Measurements from ENCODE around the gene ATP2B3.

Gene ATP2B3

DNA sequence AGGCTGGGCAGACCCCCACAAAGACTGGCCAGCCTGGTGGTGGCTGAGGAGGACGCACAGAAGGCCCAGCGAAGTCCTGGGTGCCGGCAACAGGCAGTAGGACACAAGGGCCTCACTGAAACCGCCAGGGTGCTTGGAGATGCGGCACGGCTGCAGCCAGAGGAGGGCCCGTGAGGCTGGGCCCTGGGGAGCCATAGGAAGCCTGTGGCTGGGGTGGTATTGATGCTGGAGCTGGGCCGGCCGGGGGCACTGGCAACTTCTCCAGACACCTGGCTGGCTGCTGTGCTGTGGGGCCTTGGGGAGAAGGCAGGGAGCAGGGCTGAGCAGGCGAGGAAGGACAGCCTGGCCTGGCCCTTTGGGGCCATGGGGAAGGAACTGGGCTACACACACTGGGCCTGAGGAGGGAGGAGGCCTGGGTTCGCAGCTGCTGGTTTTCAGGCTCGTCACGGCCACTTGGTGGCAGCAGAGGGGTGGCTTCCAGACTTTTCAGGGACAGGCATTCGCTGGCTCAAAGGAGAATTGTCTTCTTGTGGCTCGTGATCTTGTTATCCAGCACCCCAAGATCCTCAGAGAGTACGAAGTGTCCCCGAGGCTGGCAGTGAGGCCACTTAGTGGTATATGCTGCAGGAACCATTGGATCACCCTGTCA is 37.2 kb downstream of the ATP2B3 start:
- TF ChIP-seq RAD21 (IDR thresholded peaks at IDR 0.05; ENCODE audit: low read depth): peak; percentile 69
- no peak for TF ChIP-seq REST (IDR thresholded peaks at IDR 0.05; ENCODE audit: low read depth)

GRCh38 chrX:153556767-153557166 is 39.3 kb downstream of the ATP2B3 start:
- TF ChIP-seq ZBTB7A (IDR thresholded peaks at IDR 0.05; ENCODE audit: low read depth): no peak

- TF ChIP-seq RAD21 (IDR thresholded peaks at IDR 0.05; ENCODE audit: low read depth) (no peak), FOXM1 (IDR thresholded peaks at IDR 0.05; ENCODE audit: borderline replicate concordance, low read depth) (no peak), USF1 (IDR thresholded peaks at IDR 0.05) (no peak), YY1 (IDR thresholded peaks at IDR 0.05; ENCODE audit: low read depth) (no peak), ZBTB7A (IDR thresholded peaks at IDR 0.05; ENCODE audit: low read depth) (no peak)
Measured at GRCh38 chrX:153557618-153558355, 40.3 kb downstream of the ATP2B3 start.

GRCh38 chrX:153560000-153560399 is 42.6 kb downstream of the ATP2B3 start:
- TF ChIP-seq FOXM1 (IDR thresholded peaks at IDR 0.05; ENCODE audit: borderline replicate concordance, low read depth) (no peak), CEBPB (IDR thresholded peaks at IDR 0.05) (no peak)

DNA sequence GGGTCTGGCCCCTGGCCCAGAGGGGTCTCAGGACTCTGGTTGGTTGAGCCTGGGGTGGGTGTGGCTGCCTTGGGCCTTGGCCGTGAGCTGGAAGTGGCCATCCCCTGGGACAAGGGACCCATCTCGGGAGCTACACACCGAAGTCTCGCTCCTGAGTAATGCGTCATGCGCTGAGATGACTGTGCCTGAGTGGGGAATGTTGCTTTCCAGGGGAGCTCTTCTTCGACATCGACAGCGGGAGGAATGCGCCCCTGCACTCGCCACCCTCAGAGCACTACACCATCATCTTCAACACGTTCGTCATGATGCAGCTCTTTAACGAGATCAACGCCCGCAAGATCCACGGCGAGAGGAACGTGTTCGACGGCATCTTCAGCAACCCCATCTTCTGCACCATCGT is 43.0 kb downstream of the ATP2B3 start:
- TF ChIP-seq USF1 (IDR thresholded peaks at IDR 0.05): no peak
- TF ChIP-seq TAF1 (IDR thresholded peaks at IDR 0.05; ENCODE audit: low read depth): no peak
- TF ChIP-seq, protein P1, sequence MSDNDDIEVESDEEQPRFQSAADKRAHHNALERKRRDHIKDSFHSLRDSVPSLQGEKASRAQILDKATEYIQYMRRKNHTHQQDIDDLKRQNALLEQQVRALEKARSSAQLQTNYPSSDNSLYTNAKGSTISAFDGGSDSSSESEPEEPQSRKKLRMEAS (IDR thresholded peaks at IDR 0.05): no peak

DNA sequence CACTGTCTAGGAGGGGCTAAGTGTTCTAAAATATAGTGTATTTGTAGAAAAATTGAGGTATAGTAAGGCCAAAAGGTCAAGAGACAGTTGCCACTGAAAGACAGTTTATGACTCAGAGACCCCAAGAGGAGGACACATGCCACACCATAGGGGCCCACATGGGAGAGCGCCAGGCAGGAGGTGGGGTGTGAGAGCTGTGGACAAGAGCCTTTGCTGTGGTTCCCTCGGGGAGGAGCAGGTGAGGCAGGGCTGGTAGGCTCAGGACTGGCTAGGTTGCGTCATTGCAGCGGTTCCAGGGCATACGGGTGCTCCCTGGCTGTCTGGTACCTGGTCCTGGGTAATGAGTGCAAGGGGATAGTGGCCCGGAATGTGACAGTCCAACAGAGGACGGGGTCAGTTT is 43.9 kb downstream of the ATP2B3 start:
- TF ChIP-seq CEBPB (IDR thresholded peaks at IDR 0.05) (no peak), FOXM1 (IDR thresholded peaks at IDR 0.05; ENCODE audit: borderline replicate concordance, low read depth) (no peak), YY1 (IDR thresholded peaks at IDR 0.05; ENCODE audit: low read depth) (no peak), TEAD4 (IDR thresholded peaks at IDR 0.05) (no peak), CREB1 (IDR thresholded peaks at IDR 0.05; ENCODE audit: low read depth) (no peak), EGR1 (IDR thresholded peaks at IDR 0.05) (no peak), REST (IDR thresholded peaks at IDR 0.05; ENCODE audit: low read depth) (no peak), TAF1 (IDR thresholded peaks at IDR 0.05; ENCODE audit: low read depth) (no peak), ZBTB7A (IDR thresholded peaks at IDR 0.05; ENCODE audit: low read depth) (no peak)

DNA sequence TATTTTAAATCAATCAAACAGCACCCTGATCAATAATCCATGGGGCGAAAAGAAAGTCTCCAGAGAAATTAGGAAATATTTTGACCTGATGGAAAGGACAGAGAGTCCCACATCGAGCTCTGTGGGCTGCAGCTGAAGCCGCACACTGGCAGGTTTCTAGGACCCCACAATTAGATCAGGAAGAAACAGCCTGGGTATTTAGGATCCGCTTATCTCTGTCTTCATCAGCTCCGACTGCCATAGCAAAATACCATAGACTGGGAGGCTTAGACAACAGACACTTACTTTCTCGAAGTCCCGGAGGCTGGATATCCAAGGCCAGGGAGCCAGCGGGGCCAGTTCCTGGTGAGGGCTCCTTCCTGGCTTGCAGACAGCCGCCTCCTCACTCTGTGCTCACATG is 45.1 kb downstream of the ATP2B3 start:
- TF ChIP-seq NFIC (IDR thresholded peaks at IDR 0.05) (no peak), EGR1 (IDR thresholded peaks at IDR 0.05) (no peak), USF1 (IDR thresholded peaks at IDR 0.05) (no peak), EP300 (IDR thresholded peaks at IDR 0.05; ENCODE audit: borderline replicate concordance) (no peak), ZBTB7A (IDR thresholded peaks at IDR 0.05; ENCODE audit: low read depth) (no peak), CEBPB (IDR thresholded peaks at IDR 0.05) (no peak), TCF12 (IDR thresholded peaks at IDR 0.05; ENCODE audit: low read depth) (no peak), CREB1 (IDR thresholded peaks at IDR 0.05; ENCODE audit: low read depth) (no peak), REST (IDR thresholded peaks at IDR 0.05; ENCODE audit: low read depth) (no peak), TEAD4 (IDR thresholded peaks at IDR 0.05) (no peak), RAD21 (IDR thresholded peaks at IDR 0.05; ENCODE audit: low read depth) (no peak), TAF1 (IDR thresholded peaks at IDR 0.05; ENCODE audit: low read depth) (no peak), FOXM1 (IDR thresholded peaks at IDR 0.05; ENCODE audit: borderline replicate concordance, low read depth) (no peak), YY1 (IDR thresholded peaks at IDR 0.05; ENCODE audit: low read depth) (no peak)
- TF ChIP-seq, protein P1 (IDR thresholded peaks at IDR 0.05): no peak

All from Ishikawa (cell line).